CD14-positive monocyte (primary cell): ENCODE measurements around the gene NUP188. TPM values are rescaled to one million over a fixed set of nuclear protein-coding genes. Genes with fewer than 3 reads are reported as not detected.

Source experiments
- DNase-seq, 3 donors: peaks; one replicate each; pipeline ENCODE4 v3.0.0-alpha.2; 2011 to 2022
- H2AFZ ChIP-seq: 2 replicates; pipeline ENCODE4 v1.6.0; 2012; ENCODE audit warnings: mild to moderate bottlenecking, low read depth, low read length, inconsistent platforms; ENCODE audit not compliant: insufficient read depth, poor library complexity, severe bottlenecking
- H3K27ac ChIP-seq, 2 donors: 1 replicate in 1 of 2; 2 replicates in 1 of 2; pipeline ENCODE4 v1.5.1; 2012 to 2013; ENCODE audit warnings: low read length in 2 of 2, control low read depth in 1 of 2, inconsistent platforms in 1 of 2, low read depth in 1 of 2, mild to moderate bottlenecking in 1 of 2
- H3K27me3 ChIP-seq, 2 donors: one replicate each; pipeline versions ENCODE4 v1.6.0 to v1.6.1; 2011 to 2013; ENCODE audit warnings: low read length in 2 of 2; ENCODE audit not compliant: control insufficient read depth in 2 of 2, insufficient read depth in 2 of 2
- H3K36me3 ChIP-seq, 2 donors: replicated peaks in 1 of 2; 1 replicate in 1 of 2; 2 replicates in 1 of 2; pipeline versions ENCODE4 v1.5.1 to v1.6.1; 2012 to 2013; ENCODE audit warnings: low read length in 2 of 2, control low read depth in 1 of 2, inconsistent platforms in 1 of 2, mild to moderate bottlenecking in 1 of 2; ENCODE audit not compliant: insufficient read depth in 2 of 2, control insufficient read depth in 1 of 2
- H3K4me1 ChIP-seq, 2 donors: 1 replicate in 1 of 2; 2 replicates in 1 of 2; pipeline versions ENCODE4 v1.5.1 to v1.6.1; 2012 to 2013; ENCODE audit warnings: low read length in 2 of 2, control low read depth in 1 of 2, inconsistent platforms in 1 of 2, mild to moderate bottlenecking in 1 of 2, moderate library complexity in 1 of 2; ENCODE audit not compliant: insufficient read depth in 2 of 2, control insufficient read depth in 1 of 2
- H3K4me2 ChIP-seq: replicated peaks from 2 replicates; pipeline ENCODE3; 2012; ENCODE audit warnings: low read length, moderate library complexity, mild to moderate bottlenecking; ENCODE audit not compliant: poor library complexity, severe bottlenecking; ENCODE audit errors: extremely low read depth
- H3K4me3 ChIP-seq, 3 experiments: fragments of 200-600 bp in 1 of 3; sonication (generic) in 1 of 3; replicated peaks in 1 of 3; 1 replicate in 2 of 3; 2 replicates in 1 of 3; pipeline ENCODE4 v1.5.1; 2011 to 2013; ENCODE audit warnings: low read length in 3 of 3, mild to moderate bottlenecking in 3 of 3, control low read depth in 2 of 3, low read depth in 2 of 3, inconsistent platforms in 1 of 3, moderate library complexity in 1 of 3
- H3K79me2 ChIP-seq: 2 replicates; pipeline ENCODE4 v1.6.0; 2012; ENCODE audit warnings: mild to moderate bottlenecking, control low read depth, inconsistent platforms, low read length, moderate library complexity; ENCODE audit not compliant: insufficient read depth
- H3K9ac ChIP-seq: 2 replicates; pipeline ENCODE4 v1.6.0; 2017; ENCODE audit warnings: low read length, mild to moderate bottlenecking; ENCODE audit not compliant: insufficient read depth, poor library complexity, severe bottlenecking
- H3K9me3 ChIP-seq, 2 donors: replicated peaks in 1 of 2; 1 replicate in 1 of 2; 2 replicates in 1 of 2; pipeline versions ENCODE4 v1.5.1 to v1.6.1; 2012 to 2013; ENCODE audit warnings: low read length in 2 of 2, control low read depth in 1 of 2; ENCODE audit not compliant: control insufficient read depth in 1 of 2, insufficient read depth in 1 of 2
- H4K20me1 ChIP-seq: 2 replicates; pipeline ENCODE4 v1.6.0; 2012; ENCODE audit warnings: mild to moderate bottlenecking, low read length, control low read depth, moderate library complexity; ENCODE audit not compliant: insufficient read depth
- H3K27ac Mint-ChIP-seq, 7 donors: one replicate each; pipeline ENCODE4 v1.8.0; 2020; ENCODE audit warnings: mild to moderate bottlenecking in 7 of 7, mixed read lengths in 7 of 7, moderate library complexity in 6 of 7, inconsistent platforms in 2 of 7
- H3K27me3 Mint-ChIP-seq, 3 donors: one replicate each; pipeline ENCODE4 v1.8.0; 2021 to 2022; ENCODE audit warnings: low read depth in 3 of 3, mild to moderate bottlenecking in 3 of 3, mixed read lengths in 3 of 3, moderate library complexity in 3 of 3, inconsistent platforms in 1 of 3
- H3K36me3 Mint-ChIP-seq, 2 donors: one replicate each; pipeline ENCODE4 v1.8.0; 2020; ENCODE audit warnings: mixed read lengths in 2 of 2, inconsistent platforms in 1 of 2, mild to moderate bottlenecking in 1 of 2
- H3K4me1 Mint-ChIP-seq: one replicate; pipeline ENCODE4 v1.8.0; 2020; ENCODE audit warnings: mild to moderate bottlenecking, mixed read lengths
- H3K4me3 Mint-ChIP-seq, 2 donors: one replicate each; pipeline ENCODE4 v1.8.0; 2020; ENCODE audit warnings: mild to moderate bottlenecking in 2 of 2, mixed read lengths in 2 of 2, moderate library complexity in 1 of 2
- H3K9me3 Mint-ChIP-seq, 7 donors: one replicate each; pipeline ENCODE4 v1.8.0; 2020 to 2022; ENCODE audit warnings: mixed read lengths in 7 of 7, mild to moderate bottlenecking in 6 of 7, moderate library complexity in 6 of 7, inconsistent platforms in 2 of 7
- WGBS: methylation state at CpG from one replicate; pipeline ENCODE4 v1.1.5; 2013; ENCODE audit warnings: missing lambda C conversion rate; ENCODE audit not compliant: insufficient coverage; 5-methylcytosine and 5-hydroxymethylcytosine counted together
- intact Hi-C, 2 donors: fragments of 100-400 bp; cut with micrococcal nuclease; formaldehyde crosslinking; loops; one replicate each; pipeline versions ENCODE4 v1.15.0 to v1.15.1; 2023
- polyA plus RNA-seq, 3 donors: library from polyadenylated mRNA; depleted of rRNA in 1 of 3; unstranded in 2 of 3; stranded (reverse) in 1 of 3; fragments of 300-500 nt in 2 of 3; fragments of >200 nt in 1 of 3; fragmentation: Illumina TruSeq in 2 of 3; gene quantifications; 1 replicate in 2 of 3; 2 replicates in 1 of 3; pipeline ENCODE4 v1.2.3, GENCODE V29; 2012 to 2021
- TF ChIP-seq, protein P1 (sequence below): fragments of 200-600 bp; IDR thresholded peaks from one replicate; pipeline ENCODE4 v1.8.0; 2022; ENCODE audit warnings: antibody characterized with exemption, mild to moderate bottlenecking

The NUP188 gene
- polyA plus RNA-seq, 3 donors = 10.5 to 28.2 (median 17.2) TPM

DNA sequence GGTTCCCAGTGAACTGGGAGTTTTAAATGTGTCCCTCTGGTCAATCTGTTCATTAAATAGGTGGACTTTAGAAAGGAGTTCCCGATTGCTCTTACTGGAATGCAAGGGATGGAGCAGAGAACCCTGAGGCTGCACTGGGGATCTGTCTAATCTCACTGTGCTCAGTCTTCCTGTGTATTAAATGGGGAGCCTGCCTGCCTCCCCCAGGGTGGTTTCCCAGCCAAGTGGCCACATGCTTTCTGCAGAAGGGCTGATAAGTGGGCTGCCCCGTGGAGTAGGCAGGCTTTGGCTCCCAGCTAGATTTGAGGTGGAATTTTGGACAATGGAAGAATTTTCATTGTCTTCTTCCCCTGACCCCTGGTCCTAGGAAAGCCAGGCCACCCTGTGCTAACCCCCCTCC, 40.8 kb upstream of the NUP188 start:
- Histone ChIP-seq H3K27ac (no peak overlapping the region), H3K4me2 (no peak overlapping the region), H2AFZ (no peak overlapping the region), H3K9ac (no peak overlapping the region), H3K4me1 (peaks cover 8 to 10% of the 10 kb centered on the region in 2 donors), H3K9me3 (no peaks in the 10 kb centered on the region), H3K36me3 (peaks cover 34 to 52% of the 10 kb centered on the region in 2 donors), H3K27me3 (no peaks in the 10 kb centered on the region), H3K79me2 (peaks cover 1% of the 10 kb centered on the region), H4K20me1 (peaks cover 15% of the 10 kb centered on the region), H3K4me3 (no peak overlapping the region)
- intact Hi-C loops = no loop called here
- TF ChIP-seq, protein P1, sequence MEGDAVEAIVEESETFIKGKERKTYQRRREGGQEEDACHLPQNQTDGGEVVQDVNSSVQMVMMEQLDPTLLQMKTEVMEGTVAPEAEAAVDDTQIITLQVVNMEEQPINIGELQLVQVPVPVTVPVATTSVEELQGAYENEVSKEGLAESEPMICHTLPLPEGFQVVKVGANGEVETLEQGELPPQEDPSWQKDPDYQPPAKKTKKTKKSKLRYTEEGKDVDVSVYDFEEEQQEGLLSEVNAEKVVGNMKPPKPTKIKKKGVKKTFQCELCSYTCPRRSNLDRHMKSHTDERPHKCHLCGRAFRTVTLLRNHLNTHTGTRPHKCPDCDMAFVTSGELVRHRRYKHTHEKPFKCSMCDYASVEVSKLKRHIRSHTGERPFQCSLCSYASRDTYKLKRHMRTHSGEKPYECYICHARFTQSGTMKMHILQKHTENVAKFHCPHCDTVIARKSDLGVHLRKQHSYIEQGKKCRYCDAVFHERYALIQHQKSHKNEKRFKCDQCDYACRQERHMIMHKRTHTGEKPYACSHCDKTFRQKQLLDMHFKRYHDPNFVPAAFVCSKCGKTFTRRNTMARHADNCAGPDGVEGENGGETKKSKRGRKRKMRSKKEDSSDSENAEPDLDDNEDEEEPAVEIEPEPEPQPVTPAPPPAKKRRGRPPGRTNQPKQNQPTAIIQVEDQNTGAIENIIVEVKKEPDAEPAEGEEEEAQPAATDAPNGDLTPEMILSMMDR = no peak
- 100% methylated on average over 1 of the region's 2 CpGs for WGBS
- no peak for DNase-seq
- Mint-ChIP-seq H3K4me1 (peaks cover 10% of the 10 kb centered on the region), H3K4me3 (no peak overlapping the region), H3K27ac (no peak overlapping the region), H3K27me3 (peaks cover 0 to 8% (median 0%) of the 10 kb centered on the region in 3 donors), H3K9me3 (peaks cover 0 to 3% (median 0%) of the 10 kb centered on the region in 7 donors), H3K36me3 (peaks cover 37 to 49% of the 10 kb centered on the region in 2 donors)

DNA sequence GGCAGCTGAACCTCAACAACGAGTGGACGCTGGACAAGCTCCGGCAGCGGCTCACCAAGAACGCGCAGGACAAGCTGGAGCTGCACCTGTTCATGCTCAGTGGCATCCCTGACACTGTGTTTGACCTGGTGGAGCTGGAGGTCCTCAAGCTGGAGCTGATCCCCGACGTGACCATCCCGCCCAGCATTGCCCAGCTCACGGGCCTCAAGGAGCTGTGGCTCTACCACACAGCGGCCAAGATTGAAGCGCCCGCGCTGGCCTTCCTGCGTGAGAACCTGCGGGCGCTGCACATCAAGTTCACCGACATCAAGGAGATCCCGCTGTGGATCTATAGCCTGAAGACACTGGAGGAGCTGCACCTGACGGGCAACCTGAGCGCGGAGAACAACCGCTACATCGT, 39.1 kb upstream of the NUP188 start:
- Mint-ChIP-seq H3K36me3 (peaks cover 46 to 64% of the 10 kb centered on the region in 2 donors), H3K27me3 (peaks cover 0 to 12% (median 0%) of the 10 kb centered on the region in 3 donors), H3K9me3 (peaks cover 0 to 3% (median 0%) of the 10 kb centered on the region in 7 donors), H3K4me1 (no peaks in the 10 kb centered on the region), H3K27ac (no peak overlapping the region), H3K4me3 (no peak overlapping the region)
- H3K4me1 ChIP-seq = no peaks in the 10 kb centered on the region
- no peak overlapping the region for H3K9ac ChIP-seq
- WGBS = 94% methylated on average over 24 of the region's 24 CpGs
- no peak for DNase-seq
- no peak overlapping the region for H3K4me3 ChIP-seq
- no peak overlapping the region for H3K4me2 ChIP-seq
- peaks cover 13% of the 10 kb centered on the region for H4K20me1 ChIP-seq
- H3K9me3 ChIP-seq = no peaks in the 10 kb centered on the region
- TF ChIP-seq, protein P1 = no peak
- intact Hi-C loops = no loop called here
- no peak overlapping the region for H2AFZ ChIP-seq
- peaks cover 35 to 65% of the 10 kb centered on the region in 2 donors for H3K36me3 ChIP-seq
- no peaks in the 10 kb centered on the region for H3K79me2 ChIP-seq
- no peaks in the 10 kb centered on the region for H3K27me3 ChIP-seq
- no peak overlapping the region for H3K27ac ChIP-seq
